HG03575 (cell line): ENCODE data around the gene ZPR1.

ENCODE experiments used
- ATAC-seq: cut with Tn5 transposase; IDR thresholded peaks from one replicate; pipeline ENCODE4 v1.9.1; 2021; ENCODE audit not compliant: unreplicated experiment, insufficient number of reproducible peaks, low FRiP score; ENCODE audit errors: extremely low read depth

The ZPR1 gene

DNA sequence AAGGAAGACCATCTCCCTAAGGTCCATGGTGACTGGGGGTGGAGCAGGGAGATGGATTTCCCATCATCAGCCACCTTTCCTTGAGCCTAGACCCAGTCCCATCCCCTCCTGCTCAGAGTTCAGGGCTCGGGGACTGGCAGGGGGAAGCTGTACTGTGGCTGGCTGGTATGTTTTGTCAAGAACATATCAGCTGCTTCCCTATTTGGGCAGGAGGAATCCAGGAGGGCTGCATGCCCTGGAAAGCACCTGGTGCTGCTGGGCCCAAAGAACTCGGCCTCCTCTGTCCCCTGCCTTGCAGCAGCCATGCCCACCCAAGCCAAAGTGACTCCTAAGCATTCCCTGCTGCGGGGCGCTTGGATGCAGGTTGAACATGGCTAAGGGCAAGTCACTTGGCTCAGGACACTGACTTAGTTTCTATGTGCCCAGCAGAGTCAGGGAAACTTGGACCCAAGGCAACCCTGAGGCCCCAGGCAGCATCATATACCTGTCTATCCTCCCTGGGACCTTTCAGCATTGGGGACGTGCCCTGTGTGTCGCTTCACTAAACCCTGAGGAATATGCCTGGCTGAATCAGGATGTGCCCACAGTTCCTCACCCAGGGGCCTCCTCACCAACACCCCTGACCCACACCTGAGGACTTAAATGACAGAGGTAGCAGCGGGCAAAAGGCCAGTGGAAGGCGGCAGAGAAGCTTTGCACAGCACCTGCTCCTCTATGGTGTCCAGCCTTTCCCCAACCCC, 58.2 kb downstream of the ZPR1 start:
- no peak for ATAC-seq

DNA sequence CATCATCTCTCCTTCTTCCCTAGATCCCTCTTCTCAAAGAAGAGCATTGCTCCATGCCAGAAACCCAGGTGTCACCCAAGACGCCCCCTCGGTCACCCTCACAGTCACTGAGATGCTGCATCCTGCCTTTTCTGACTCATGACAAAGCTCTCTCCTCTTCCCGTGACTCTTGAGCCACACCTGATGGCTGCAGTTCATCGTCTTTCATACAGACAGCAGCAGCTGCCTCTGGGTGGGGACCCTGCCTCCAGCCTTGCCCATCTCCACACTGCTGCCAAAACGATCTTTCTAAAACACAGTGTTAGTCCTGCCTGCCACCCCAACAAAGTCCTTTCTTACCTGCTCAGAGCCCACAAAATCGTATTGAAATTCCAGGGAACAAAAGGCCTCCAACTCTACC, 59.8 kb downstream of the ZPR1 start:
- ATAC-seq = no peak

DNA sequence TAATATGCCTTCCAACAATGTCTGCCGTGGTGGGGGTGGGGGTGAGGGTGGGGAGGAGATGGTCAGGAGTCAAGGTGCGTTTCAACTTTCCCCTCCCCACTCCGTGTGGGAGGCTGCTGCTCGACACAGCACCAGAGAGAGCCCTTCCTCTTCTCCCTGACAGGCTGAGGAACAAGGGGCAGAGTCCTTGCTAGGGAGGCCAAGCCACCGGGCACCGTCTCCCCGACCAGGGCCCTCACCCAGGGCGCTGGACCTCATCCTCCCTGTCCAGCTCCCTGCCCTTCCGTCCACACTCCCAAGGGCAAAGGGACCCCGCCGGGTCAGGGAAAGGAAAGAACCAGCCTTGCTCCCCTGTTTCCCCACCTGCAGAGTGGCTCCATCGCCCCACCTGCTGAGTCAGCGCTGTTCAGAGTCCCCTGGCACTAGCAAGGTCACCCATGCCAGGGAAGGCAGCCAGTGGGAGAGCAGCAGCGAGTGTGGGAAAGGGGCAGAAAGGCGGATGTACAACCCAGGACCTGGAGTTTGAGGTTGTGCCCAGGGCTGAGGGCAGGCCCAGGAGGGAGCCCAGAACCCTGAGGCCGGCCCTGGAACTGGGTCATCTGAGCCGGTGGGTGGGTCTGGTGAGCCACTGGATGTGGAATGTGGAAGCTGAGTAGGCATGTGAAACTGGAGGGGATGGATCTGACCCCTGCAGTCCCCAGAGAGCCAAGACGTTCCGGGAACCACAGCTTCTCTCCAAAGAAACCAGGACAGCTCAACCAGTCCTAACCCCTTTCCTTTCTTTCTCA, 62.2 kb downstream of the ZPR1 start:
- no peak for ATAC-seq

DNA sequence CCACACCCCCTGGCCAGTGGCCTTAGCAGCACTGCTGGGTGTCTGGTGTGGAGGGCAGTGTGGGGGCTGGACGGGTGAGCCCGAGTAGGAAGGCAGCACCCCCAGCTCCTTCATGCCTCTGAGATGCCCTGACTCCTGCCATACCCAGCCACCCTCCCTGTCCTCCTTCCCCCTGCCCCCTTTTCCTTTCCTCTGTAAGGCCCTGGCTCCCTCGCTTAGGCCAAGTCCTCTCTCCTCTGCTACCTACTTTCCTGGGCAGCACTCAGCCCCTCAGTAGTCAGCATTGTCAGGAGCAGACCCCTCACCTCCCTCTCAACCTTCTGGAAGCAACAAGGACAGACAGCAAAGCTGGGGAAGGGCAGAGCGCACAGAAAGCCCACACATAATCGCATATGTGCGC, 63.0 kb downstream of the ZPR1 start:
- no peak for ATAC-seq
